SK-N-SH (cell line): ENCODE data around the gene ARHGAP25.

ENCODE experiments used
- CTCF ChIP-seq: fragments of 200-600 bp; sonication (generic); IDR thresholded peaks from 2 replicates; pipeline ENCODE4 v1.6.1; 2017; ENCODE audit warnings: antibody characterized with exemption, mild to moderate bottlenecking, moderate library complexity
- GABPA ChIP-seq: IDR thresholded peaks from 2 replicates; pipeline ENCODE4 v1.4.0; 2012; ENCODE audit warnings: low read depth, mild to moderate bottlenecking
- SMC3 ChIP-seq: IDR thresholded peaks from 2 replicates; pipeline ENCODE4 v1.6.1; 2012; ENCODE audit warnings: low read depth, low read length, improper control_type of control experiment
- TCF12 ChIP-seq: IDR thresholded peaks from 2 replicates; pipeline ENCODE4 v1.4.0; 2012

- no peak for TF ChIP-seq CTCF
- no peak for TF ChIP-seq TCF12
- TF ChIP-seq SMC3 = no peak
- no peak for TF ChIP-seq GABPA
Measured at GRCh38 chr2:68837164-68837860, 102.7 kb downstream of the ARHGAP25 start.
